ENCODE measurements around the gene P4HB. TPM values are rescaled to one million over a fixed set of nuclear protein-coding genes. Genes with fewer than 3 reads are reported as not detected.

P4HB gene
- total and polyA plus RNA-seq, 10 of the 15 experiments (the other 5 are each of a cell fraction or from before 2014, with no cell fraction given): 4.7 to 549 (median 361) TPM

GRCh38 chr17:81794509-81794908 lies 65.8 kb downstream of the P4HB start (continued):
- TF ChIP-seq STAT1 (conservative IDR thresholded peaks at IDR 0.05): no peak

- SMC1A ChIA-PET (ENCODE audit: uncharacterized antibody, unreplicated experiment): no interaction called here
- TF ChIP-seq MTA3 (IDR thresholded peaks at IDR 0.05; ENCODE audit: borderline replicate concordance, low read length): no peak
- no peak for TF ChIP-seq REST (IDR thresholded peaks at IDR 0.05; ENCODE audit: low read depth, low read length)
- TF ChIP-seq TBL1XR1 (IDR thresholded peaks at IDR 0.05; ENCODE audit: low read depth, low read length): no peak
- TF ChIP-seq EP300 (IDR thresholded peaks at IDR 0.05; ENCODE audit: borderline replicate concordance in 1 of 2, control insufficient read depth in 1 of 2, low read depth in 2 of 2, low read length in 2 of 2): no peak
- TF ChIP-seq SREBF1 (IDR thresholded peaks at IDR 0.05; ENCODE audit: low read length): no peak
- TF ChIP-seq ZBTB4 (CRISPR knock-in tag; IDR thresholded peaks at IDR 0.05): no peak
- no peak for TF ChIP-seq TCF7 (IDR thresholded peaks at IDR 0.05; ENCODE audit: borderline replicate concordance)
- no peak for TF ChIP-seq KDM1A (IDR thresholded peaks at IDR 0.05; ENCODE audit: borderline replicate concordance)
- TF ChIP-seq SMC3 (IDR thresholded peaks at IDR 0.05; ENCODE audit: borderline replicate concordance, low read length): no peak
- TF ChIP-seq RB1 (IDR thresholded peaks at IDR 0.05; ENCODE audit: borderline replicate concordance): no peak
- no peak for TF ChIP-seq MTA2 (IDR thresholded peaks at IDR 0.05; ENCODE audit: low read depth)
- TF ChIP-seq SPI1 (IDR thresholded peaks at IDR 0.05; ENCODE audit: borderline replicate concordance, insufficient read depth, low read depth, low read length): no peak
- no peak for TF ChIP-seq FOXM1 (IDR thresholded peaks at IDR 0.05; ENCODE audit: low read depth, low read length)
These were observed 66.3 kb downstream of the P4HB start for GRCh38 chr17:81794074-81794476.

More at GRCh38 chr17:81794074-81794476, 66.3 kb downstream of the P4HB start:
- WGBS (ENCODE audit: insufficient coverage, insufficient replicate concordance, low lambda C conversion rate, missing lambda C conversion rate): 89% methylated on average over 3 of the region's 3 CpGs
- H3K36me3 ChIP-seq (ENCODE audit: control insufficient read depth in 2 of 2, insufficient read depth in 2 of 2, low read length in 1 of 2): no peaks in the 10 kb centered on the region
- FAIRE-seq (no peak), ATAC-seq (no peak), DNase-seq (ENCODE audit: low read depth, low spot score) (no peak)
- no peak overlapping the region for H3K9ac ChIP-seq (ENCODE audit: control insufficient read depth, insufficient read depth, low read length)
- no peak overlapping the region for H3K4me2 ChIP-seq (ENCODE audit: control insufficient read depth, insufficient read depth)
- RAD21 ChIA-PET (ENCODE audit: unreplicated experiment): no interaction called here
- CTCF ChIA-PET: no interaction called here
- POLR2A ChIA-PET: no interaction called here
- no TSS peak for BruUV-seq (replicated peaks)
- no peaks in the 10 kb centered on the region for H3K79me2 ChIP-seq (ENCODE audit: control insufficient read depth, insufficient read depth, low read length)
- H3K9me3 ChIP-seq (replicated peaks; ENCODE audit: control insufficient read depth, insufficient read depth, low read length): no peaks in the 10 kb centered on the region; the same call in 2 of the 3 replicates
- in situ Hi-C loops (cut with MboI): no loop called here
- H3K27ac ChIP-seq (ENCODE audit: control insufficient read depth, insufficient read depth): no peak overlapping the region
- intact Hi-C loops (cut with micrococcal nuclease; ENCODE audit: unreplicated experiment): no loop called here
- H3K27me3 ChIP-seq (replicated peaks in 1 of 2; ENCODE audit: control insufficient read depth in 2 of 2, insufficient read depth in 2 of 2, low read length in 1 of 2): no peaks in the 10 kb centered on the region
- no peak overlapping the region for H3K4me3 ChIP-seq
- no peaks in the 10 kb centered on the region for H3K4me1 ChIP-seq (ENCODE audit: control insufficient read depth, insufficient read depth, low read length)
- H2AFZ ChIP-seq (ENCODE audit: control insufficient read depth, low read depth, low read length): no peak overlapping the region
- H4K20me1 ChIP-seq (ENCODE audit: control insufficient read depth, insufficient read depth): no peaks in the 10 kb centered on the region
